ENCODE data around the gene KPNA5.
"Not testable (repeated sequence)": the region's sequence is repeated elsewhere in the genome, so short reads cannot be mapped to it uniquely, and the experiment has no call there.

KPNA5 gene

GRCh38 chr6:116705917-116706316 lies 24.9 kb downstream of the KPNA5 start:
- no peak for DNase-seq

- no peak for DNase-seq
Measured at GRCh38 chr6:116714296-116714695, 33.3 kb downstream of the KPNA5 start.

DNA sequence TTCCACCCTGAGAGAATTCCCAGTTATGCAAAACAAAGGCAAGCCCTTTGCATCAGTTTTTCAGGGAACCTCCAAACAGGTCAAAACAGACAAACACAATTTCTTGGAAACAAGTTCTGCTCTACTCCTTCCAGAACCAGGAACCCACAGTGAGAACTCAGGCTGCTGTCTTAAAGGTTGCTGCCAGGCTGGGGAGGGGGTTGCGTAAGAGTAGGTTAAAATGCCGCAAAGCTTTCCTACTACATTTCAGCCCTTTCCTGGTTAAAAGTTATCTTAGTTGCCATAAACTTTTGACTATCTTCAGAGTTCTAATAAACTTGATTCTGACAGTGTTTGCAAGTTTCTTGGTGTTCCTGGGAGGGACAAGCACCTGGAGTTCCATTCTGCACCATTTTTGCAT lies 33.8 kb downstream of the KPNA5 start:
- DNase-seq = no peak

DNA sequence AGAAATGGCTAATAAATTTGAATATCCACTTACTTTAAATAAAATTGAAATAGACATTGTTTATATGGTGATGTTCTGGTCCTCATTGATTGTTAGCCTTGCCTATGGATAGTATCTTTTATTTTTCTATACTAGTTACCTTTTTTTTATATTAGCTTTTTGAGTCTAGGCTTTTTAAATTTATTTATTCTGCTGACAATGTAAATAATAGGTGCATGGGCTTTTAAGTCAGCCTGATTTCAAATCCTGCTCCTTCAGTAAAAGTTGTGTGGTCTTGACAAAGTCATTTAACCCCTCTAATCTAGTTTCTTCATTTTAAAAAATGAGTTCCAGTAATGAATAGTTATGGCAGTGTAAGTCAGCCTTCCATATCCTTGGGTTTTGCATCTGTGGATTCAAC lies 45.9 kb downstream of the KPNA5 start:
- no peak for DNase-seq

- no peak for DNase-seq
Measured at GRCh38 chr6:116730513-116730912, 49.5 kb downstream of the KPNA5 start.

- no peak for DNase-seq
Measured at GRCh38 chr6:116737004-116737403, 56.0 kb downstream of the KPNA5 start.

- DNase-seq = not testable (repeated sequence)
Measured at GRCh38 chr6:116740486-116740885, 59.5 kb downstream of the KPNA5 start.

DNA sequence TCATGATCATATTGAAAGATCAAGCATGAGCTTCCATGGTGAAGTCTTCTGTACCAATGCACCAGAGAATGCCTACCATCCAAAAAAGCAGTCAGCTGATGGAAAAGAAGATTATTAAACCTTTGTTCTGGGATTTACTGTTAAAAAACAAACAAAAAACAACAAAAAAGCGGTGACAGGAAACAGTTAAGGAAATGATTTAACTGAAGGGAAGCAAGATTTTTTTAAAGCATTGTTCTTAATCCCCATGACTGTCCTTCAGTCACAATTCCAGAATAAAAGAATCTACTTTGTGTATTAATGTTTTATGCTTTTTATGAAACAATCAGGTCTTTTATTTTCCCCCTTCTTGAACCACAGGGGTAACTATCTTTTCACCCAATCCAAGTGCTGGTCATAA lies 60.6 kb downstream of the KPNA5 start:
- DNase-seq = no peak

GRCh38 chr6:116745176-116745575 lies 64.2 kb downstream of the KPNA5 start:
- no peak for DNase-seq

- no peak for DNase-seq
Measured at GRCh38 chr6:116761779-116762178, 80.8 kb downstream of the KPNA5 start.

GRCh38 chr6:116762235-116762634 lies 81.2 kb downstream of the KPNA5 start:
- DNase-seq = no peak

DNA sequence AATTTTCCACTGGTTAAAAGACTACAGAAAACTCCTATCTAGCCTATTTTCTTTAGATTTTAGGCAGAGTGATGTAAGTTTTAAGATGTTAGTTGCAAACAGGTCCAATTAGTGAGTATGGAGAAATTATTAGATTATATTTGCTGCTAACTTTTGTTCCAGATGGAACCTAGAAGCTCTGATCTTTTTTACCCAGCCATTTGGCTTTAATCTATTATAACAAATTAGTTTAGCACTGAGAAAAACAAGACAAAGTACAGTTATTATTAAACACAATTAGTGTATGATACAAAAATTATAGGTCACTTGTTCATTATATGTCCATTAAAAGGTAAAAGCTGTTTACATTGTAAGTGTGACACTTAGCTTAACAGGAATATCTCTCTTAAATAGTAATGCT lies 82.0 kb downstream of the KPNA5 start:
- DNase-seq = no peak

DNA sequence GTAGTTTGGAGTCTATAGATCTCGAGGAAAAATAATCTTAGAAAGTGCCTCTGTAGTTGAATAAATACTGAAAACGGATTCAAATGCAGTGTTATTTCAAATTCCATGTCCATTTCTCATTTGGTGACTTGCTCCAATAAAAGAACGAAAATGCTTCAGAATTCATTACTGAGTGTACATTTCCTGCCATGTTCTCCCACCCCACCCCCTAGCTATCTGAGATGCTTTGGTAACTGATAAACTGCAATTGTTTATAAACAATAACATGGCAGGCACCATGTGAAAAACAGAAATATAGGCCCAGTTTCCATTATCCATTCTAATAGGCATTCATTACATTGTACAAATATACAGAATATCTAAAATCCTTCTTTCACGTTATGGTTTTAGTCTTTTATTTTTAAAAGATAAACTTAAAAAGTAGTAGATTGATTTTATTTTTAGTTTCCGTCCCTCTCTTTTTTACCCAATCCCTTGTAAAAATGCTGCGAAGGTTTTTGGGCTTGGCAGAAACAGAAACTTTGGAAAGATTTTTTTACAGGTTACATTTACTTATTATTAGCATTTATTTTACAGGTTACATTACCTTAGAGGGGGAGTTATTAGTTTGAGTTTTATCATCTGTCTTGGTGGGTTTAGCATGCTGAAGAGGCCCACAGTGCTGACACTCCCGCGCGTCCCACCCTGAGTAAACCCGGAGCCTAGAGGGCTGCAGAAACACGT lies 83.1 kb downstream of the KPNA5 start:
- no peak for DNase-seq

- DNase-seq = no peak
Measured at GRCh38 chr6:116764629-116764960, 83.6 kb downstream of the KPNA5 start.

DNA sequence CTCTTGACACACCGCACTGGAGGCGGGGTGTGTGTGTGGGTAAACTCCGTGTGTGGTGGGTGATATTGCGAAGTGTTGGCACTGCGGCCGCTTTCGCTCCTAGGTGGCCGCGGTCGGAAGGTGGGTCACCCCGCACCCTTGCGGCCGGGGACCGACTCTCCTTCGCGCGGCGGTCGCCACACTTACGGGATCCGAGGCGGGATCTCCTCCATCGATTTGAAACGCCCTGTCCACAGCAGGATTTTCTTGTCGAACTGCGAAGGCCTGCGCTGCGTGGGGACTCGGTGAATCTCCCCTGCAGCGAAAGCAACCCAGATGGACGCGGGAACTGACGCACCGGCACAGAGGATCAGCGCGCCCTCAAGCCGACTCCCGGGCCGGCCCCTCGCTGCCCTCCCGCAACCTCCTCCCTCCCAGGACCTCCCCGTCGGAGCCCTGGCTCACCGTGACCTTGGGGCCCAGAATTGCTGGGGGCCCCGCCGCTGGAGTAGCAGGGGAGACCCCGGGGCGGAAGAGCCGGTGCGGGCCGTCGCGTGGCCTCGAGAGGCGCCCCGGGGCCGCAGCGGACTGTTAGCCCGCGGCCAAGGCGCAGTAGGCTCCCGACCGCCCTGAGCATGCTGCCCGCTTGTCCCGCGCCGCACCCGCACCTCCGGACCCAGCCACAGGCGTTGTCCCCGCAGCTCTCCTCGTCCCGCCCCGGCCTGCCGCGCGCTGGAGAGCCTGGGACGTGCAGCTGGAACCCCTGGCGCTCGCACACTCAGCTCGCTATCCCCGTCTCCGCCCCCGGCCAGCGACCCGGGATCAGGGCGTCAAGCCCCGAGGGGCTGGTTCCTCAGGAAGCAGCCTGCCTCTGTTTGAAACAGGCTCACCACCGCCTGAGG lies 84.2 kb downstream of the KPNA5 start, which contains the start of gene FAM162B:
Gene FAM162B (minus strand): TSS at position 759 of the 881 bp plus-strand sequence. CDS start 143 bp downstream, at position 616.
- no peak for DNase-seq

DNA sequence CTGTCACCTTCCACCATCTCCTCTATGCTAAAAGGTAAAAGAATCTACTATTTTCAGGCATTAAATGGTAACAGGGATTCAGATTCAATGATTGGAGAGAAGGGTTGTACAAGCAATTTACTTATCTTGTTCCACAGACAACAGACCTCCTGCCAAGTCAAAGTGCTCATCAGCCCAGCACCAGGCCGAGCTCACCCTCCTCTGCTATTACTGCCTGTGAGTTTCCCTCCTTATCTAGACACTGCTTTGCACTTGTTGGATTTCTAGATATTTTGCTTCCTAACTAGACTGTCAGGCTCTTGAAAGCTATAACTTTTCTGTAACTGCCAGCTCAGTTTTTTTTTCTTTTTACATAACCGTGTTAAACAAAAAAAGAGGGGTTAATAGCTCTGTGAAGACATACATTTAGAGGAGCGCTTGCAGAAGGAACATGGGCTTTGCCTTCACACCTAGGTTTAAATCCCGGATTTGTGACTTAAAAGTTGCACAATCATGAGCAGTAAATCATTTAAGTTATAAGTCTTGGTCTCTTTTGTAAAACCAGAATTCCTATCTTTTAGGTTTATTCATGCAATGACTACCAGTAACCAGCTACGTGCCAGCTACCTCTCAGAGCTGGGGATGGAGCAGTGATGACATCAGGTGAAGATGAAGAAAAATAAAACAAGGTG lies 85.6 kb downstream of the KPNA5 start:
- no peak for DNase-seq

- no peak for DNase-seq
Measured at GRCh38 chr6:116767715-116768114, 86.7 kb downstream of the KPNA5 start.

DNA sequence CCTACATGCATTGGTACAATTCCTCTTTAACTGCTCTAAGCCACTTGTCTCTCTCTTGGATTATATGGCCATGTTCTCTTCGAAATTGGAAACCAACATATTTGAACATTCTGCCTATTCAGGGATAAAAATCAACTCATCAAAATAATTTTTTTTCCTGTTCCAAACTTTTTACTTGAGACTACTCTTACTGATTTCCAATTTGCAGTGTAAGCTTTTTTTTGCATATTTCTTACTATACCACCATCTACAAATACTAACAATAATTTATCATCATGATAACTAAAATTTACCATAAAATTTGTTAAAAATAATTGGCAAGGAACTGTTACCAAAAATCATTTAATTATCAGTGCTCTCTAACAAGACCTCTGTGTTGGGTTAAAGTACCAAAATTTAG lies 91.4 kb downstream of the KPNA5 start:
- no peak for DNase-seq

DNA sequence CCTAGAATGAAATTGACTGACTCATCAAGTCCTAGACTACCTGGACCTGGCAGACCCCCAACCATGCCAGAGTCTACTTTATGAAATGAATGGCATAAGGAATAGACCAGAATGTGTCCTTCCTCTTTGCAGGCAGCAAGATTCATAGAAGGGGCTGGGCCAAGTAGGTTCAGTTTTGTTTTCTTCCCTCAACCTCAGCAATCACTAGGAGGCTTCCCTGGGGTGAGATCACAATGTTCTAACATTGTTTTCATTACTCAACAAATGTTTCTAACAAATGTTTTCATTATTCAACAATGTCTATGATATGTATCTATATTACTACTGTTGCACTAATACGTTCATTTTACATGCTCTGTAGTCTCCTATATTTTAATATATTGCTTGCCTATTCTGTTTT lies 92.9 kb downstream of the KPNA5 start:
- DNase-seq = no peak

- DNase-seq = peak in 1 of 2 donors; percentile 13
Measured at GRCh38 chr6:116779573-116780164, 98.7 kb downstream of the KPNA5 start.

- DNase-seq = no peak
Measured at GRCh38 chr6:116783852-116784251, 102.8 kb downstream of the KPNA5 start.

Data from CD4-positive, alpha-beta T cell treated with Interferon alpha-2 for 1 hour (primary cell).